ENCODE results near the gene EEF1A2. TPM values are rescaled to one million over a fixed set of nuclear protein-coding genes. Genes with fewer than 3 reads are reported as not detected.
A peak's percentile ranks its signal among the peaks of the same experiment; 100 is the strongest.

EEF1A2 gene
- total and polyA plus RNA-seq, 12 donors = 59.5 to 407 (median 139) TPM

DNA sequence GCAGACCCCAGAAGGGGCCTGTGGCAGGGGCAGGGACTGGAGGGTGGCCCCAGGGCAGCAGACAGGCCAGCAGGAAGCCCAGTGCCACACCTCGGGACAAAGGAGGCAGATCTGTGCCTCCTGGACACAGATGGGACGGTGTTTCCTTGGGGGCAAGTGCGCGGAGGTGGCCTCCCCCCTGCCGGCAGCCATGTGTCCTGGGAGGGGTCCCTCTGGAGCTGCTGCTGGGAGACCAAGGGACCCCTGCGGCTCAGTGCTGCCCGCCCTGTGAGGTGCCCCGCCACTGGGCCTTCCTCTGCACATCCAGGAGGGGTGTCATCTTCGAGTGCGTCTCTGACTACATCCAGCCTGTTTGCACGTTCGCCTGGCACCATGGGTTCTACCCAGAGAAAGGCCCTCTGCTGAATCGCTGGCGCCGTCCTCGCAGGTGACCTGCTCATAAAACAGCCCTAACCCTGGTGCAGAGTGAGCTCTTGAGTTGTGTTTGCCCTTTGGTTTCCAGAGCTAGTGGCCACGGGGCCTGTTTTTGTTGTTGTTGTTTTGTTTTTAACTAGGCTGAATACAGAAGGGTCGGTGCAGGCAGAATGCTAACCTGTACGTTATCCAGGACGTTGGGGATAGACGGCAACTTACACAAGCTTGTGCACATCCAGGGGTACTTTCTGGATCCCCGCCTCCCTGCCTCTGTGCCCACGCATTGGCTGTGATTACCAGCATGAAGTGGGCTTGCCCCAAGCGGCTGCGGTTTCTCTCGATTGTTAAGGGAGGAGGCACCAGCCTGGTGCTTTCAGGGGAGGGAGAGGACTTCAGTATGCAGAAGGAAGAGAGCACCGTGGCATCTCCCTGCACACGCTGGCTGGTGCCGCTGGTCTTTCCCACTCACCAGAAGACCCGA is 25.1 kb downstream of the EEF1A2 start:
- intact Hi-C loops (cut with DNase I) = no loop called here
- H3K4me1 ChIP-seq (replicated peaks in 1 of 2) = no peaks in the 10 kb centered on the region
- TF ChIP-seq POLR2A (IDR thresholded peaks at IDR 0.05) (no peak), CTCF (IDR thresholded peaks at IDR 0.05) (no peak)
- H3K27me3 ChIP-seq = peaks cover 61% of the 10 kb centered on the region
- H3K4me3 ChIP-seq = no peak overlapping the region
- H3K36me3 ChIP-seq (replicated peaks in 1 of 2) = no peaks in the 10 kb centered on the region
- no peaks in the 10 kb centered on the region for H3K9me3 ChIP-seq (replicated peaks in 1 of 3)
- DNase-seq = no peak
- 31 to 46% (median 39%) methylated on average over 11 to 30 of the region's 30 CpGs for WGBS, 4 donors
- no peak overlapping the region for H3K27ac ChIP-seq

DNA sequence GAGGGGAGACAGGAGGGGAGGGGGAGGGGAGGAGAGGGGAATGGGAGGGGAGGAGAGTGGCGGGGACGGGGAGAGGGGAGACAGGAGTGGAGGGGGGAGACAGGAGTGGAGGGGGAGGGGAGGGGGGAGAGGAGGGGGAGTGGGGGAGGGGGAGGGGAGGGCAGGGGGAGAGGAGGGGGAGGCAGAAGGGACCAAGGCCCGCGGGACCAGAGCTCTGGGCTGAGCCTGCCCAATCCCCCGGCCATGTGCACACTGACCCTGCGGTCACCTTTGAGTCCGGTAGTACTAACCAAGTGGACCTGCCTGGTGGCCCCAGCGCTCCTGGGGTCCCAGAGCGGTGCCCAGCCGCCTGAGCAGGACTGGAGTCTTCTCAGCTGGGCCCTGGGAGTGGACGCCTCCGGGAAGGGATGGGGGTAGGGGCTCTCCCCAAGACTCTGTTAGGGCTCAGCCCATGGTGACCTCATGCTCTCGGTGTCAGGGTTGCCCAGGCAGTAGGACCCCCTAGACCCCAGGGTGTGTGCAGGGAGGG is 26.0 kb downstream of the EEF1A2 start:
- Histone ChIP-seq H3K27me3 (peaks cover 61% of the 10 kb centered on the region), H3K4me3 (no peak overlapping the region)

DNA sequence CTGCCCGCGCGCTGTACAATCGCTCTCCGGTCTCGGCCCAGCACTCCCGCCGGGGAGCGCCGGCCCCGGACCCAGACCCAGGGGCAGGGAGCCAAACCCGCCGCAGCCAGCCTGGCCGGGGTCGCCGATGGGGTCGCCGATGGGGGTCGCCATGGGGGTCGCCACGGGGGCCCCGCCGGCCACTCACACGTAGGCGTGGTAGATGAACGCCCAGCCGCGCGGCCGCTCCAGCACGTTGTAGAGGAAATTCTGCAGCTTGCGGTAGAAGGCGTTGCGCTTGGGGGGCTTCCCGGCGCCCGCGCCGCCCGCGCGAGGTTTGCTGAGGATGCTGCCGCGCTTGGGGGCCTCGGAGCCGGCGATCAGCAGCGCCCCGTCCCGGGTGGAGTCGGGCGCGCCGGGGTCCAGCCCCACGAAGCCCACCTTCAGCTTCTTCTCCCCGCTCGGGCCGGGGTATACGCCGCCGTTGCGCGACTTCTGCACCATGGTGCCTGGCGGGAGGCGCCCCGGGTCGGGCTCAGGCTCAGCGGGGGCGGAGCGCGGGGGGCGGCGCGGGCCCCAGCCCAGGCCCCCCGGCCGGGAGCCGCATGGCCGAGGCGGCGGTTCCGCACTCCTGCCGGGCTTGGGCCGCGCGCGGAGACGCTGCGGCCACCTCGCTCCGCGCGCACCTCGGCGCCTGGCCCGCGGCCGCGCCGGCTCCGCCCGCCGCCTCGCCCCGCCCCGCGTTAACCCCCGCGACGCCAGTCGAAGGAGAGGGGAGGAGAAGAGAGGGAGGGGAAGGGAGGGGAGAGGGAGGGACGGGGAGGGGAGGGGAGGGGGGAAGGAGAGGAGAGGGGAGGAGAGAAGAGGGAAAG is 26.7 kb downstream of the EEF1A2 start, which contains the start of gene KCNQ2:
TSS of gene KCNQ2 (minus strand) at position 675 of the 851 bp plus-strand sequence. CDS start at position 483, 192 bp downstream.
- Histone ChIP-seq H3K4me3 (no peak within 1 kb of the TSS), H3K9me3 (replicated peaks in 1 of 3) (no peaks in the 10 kb centered on the region), H3K4me1 (replicated peaks in 1 of 2) (no peaks in the 10 kb centered on the region), H3K36me3 (replicated peaks in 1 of 2) (no peaks in the 10 kb centered on the region), H3K27ac (peak within 1 kb of the TSS in 1 of 5 donors; percentile 66), H3K27me3 (peaks cover 61% of the 10 kb centered on the region)
- intact Hi-C loops (cut with DNase I) = no loop called here
- 0 to 1% (median 0%) methylated on average over 1 to 111 of the region's 111 CpGs for WGBS, 4 donors
- TF ChIP-seq CTCF (IDR thresholded peaks at IDR 0.05) = no peak
- DNase-seq = no peak

More for the DNA sequence above, 26.0 kb downstream of the EEF1A2 start:
- no peaks in the 10 kb centered on the region for H3K36me3 ChIP-seq (replicated peaks in 1 of 2)
- no peaks in the 10 kb centered on the region for H3K4me1 ChIP-seq (replicated peaks in 1 of 2)
- WGBS, 4 donors = 48 to 54% (median 51%) methylated on average over 7 to 11 of the region's 13 CpGs
- intact Hi-C loops (cut with DNase I) = no loop called here
- no peaks in the 10 kb centered on the region for H3K9me3 ChIP-seq (replicated peaks in 1 of 3)
- DNase-seq = no peak
- TF ChIP-seq CTCF (IDR thresholded peaks at IDR 0.05) = no peak
- TF ChIP-seq POLR2A (IDR thresholded peaks at IDR 0.05) = no peak
- H3K27ac ChIP-seq = no peak overlapping the region

GRCh38 chr20:63471717-63471980 is 27.2 kb downstream of the EEF1A2 start:
- TF ChIP-seq POLR2A (IDR thresholded peaks at IDR 0.05) (no peak), CTCF (IDR thresholded peaks at IDR 0.05) (no peak)
- H3K36me3 ChIP-seq (replicated peaks in 1 of 2) = no peaks in the 10 kb centered on the region
- no peak for DNase-seq
- H3K27me3 ChIP-seq = peaks cover 55% of the 10 kb centered on the region
- intact Hi-C loops (cut with DNase I) = no loop called here
- H3K27ac ChIP-seq = peak overlapping the region in 1 of 5 donors; percentile 66
- H3K9me3 ChIP-seq (replicated peaks in 1 of 3) = no peaks in the 10 kb centered on the region
- 0% methylated on average over 20 to 27 of the region's 27 CpGs; no CpG with 5 or more reads in 2 of the 4 donors for WGBS, 4 donors
- no peak overlapping the region for H3K4me3 ChIP-seq
- no peaks in the 10 kb centered on the region for H3K4me1 ChIP-seq (replicated peaks in 1 of 2)
